Mesenteric fat pad (tissue), 1 donor: ENCODE measurements around the gene ROBO3. TPM values are rescaled to one million over a fixed set of nuclear protein-coding genes. Genes with fewer than 3 reads are reported as not detected.

ENCODE experiments used
- DNase-seq: peaks from one replicate; pipeline ENCODE4 v3.0.0-alpha.2; 2020; ENCODE audit warnings: low spot score
- long read RNA-seq: library from polyadenylated mRNA; unstranded; transcript quantifications from one replicate; pipeline ENCODE4 v2.0.0, GENCODE V29; 2020
- total RNA-seq: library from RNA; stranded (reverse); fragmentation: NEBNext Ultra II Directional; extraction: Animal tissue kit (Norgen Biotek cat#: 25700); gene quantifications from one replicate; pipeline ENCODE4 v1.2.1, GENCODE V29; 2021
- donor health status: DM: yes; HTN: yes; CAD: no.

Gene ROBO3, protein sequence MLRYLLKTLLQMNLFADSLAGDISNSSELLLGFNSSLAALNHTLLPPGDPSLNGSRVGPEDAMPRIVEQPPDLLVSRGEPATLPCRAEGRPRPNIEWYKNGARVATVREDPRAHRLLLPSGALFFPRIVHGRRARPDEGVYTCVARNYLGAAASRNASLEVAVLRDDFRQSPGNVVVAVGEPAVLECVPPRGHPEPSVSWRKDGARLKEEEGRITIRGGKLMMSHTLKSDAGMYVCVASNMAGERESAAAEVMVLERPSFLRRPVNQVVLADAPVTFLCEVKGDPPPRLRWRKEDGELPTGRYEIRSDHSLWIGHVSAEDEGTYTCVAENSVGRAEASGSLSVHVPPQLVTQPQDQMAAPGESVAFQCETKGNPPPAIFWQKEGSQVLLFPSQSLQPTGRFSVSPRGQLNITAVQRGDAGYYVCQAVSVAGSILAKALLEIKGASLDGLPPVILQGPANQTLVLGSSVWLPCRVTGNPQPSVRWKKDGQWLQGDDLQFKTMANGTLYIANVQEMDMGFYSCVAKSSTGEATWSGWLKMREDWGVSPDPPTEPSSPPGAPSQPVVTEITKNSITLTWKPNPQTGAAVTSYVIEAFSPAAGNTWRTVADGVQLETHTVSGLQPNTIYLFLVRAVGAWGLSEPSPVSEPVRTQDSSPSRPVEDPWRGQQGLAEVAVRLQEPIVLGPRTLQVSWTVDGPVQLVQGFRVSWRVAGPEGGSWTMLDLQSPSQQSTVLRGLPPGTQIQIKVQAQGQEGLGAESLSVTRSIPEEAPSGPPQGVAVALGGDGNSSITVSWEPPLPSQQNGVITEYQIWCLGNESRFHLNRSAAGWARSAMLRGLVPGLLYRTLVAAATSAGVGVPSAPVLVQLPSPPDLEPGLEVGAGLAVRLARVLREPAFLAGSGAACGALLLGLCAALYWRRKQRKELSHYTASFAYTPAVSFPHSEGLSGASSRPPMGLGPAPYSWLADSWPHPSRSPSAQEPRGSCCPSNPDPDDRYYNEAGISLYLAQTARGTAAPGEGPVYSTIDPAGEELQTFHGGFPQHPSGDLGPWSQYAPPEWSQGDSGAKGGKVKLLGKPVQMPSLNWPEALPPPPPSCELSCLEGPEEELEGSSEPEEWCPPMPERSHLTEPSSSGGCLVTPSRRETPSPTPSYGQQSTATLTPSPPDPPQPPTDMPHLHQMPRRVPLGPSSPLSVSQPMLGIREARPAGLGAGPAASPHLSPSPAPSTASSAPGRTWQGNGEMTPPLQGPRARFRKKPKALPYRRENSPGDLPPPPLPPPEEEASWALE (N-terminal part only)
- total RNA-seq = 14.8 TPM
- long read RNA-seq, partial matches to known transcripts = 3 of 18 reads
- long read RNA-seq, other reads (novel, unspliced or antisense) = 15 of 18 reads

DNA sequence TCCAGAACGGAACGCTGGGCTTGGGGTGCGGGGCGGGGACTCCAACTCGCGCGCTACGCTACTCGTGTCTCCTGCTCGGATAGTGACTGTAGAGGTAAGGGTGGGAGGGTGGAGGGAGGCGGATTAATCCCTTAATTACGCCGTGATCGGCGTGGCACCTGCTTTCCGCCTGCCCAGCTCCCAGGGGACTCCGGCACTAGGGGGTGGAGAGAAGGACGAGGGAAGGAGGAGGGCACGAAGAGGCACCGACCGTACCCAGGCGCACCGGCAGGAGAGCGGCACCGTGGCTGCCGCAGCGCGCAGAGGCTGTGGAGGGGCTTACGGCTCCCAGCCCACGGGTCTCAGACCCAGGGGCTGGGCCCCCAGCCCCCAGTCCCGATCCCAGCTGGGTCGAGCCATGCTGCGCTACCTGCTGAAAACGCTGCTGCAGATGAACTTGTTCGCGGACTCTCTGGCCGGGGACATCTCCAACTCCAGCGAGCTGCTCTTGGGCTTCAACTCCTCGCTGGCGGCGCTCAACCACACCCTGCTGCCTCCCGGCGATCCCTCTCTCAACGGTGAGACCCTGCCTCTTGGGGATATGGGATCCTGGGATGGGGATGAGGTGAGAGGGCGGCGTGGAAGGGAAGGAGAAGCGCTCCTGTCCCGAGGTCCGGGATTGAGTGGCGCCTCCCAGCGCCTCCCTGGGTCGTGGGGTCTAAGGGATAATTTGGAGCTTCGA is at the start of gene ROBO3:
Gene ROBO3, plus strand, starts transcription at position 252 of the 721 bp plus-strand sequence. Its CDS starts 146 bp downstream, at position 398.
- peak; percentile 84 for DNase-seq

DNA sequence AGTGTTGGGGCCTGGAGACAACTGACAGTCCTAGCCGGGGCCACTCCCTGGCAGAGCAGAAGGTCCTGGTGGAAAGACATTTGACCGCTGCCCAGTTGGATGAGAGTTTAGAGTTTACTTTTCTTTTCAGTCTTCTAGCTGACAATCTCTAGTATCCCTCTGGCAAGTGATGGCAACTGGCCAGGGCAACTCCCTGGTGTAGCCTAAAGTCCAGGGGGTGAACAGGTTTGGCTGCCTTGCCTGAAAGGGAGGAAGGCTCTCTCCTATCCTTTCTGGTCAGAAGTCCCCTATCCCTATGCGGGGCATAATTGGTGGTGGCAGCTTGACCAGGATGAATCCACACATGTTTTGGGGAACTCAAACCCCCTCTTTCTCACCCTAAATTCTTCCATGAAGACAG is 48.2 kb upstream of the ROBO3 start:
- no peak for DNase-seq

DNA sequence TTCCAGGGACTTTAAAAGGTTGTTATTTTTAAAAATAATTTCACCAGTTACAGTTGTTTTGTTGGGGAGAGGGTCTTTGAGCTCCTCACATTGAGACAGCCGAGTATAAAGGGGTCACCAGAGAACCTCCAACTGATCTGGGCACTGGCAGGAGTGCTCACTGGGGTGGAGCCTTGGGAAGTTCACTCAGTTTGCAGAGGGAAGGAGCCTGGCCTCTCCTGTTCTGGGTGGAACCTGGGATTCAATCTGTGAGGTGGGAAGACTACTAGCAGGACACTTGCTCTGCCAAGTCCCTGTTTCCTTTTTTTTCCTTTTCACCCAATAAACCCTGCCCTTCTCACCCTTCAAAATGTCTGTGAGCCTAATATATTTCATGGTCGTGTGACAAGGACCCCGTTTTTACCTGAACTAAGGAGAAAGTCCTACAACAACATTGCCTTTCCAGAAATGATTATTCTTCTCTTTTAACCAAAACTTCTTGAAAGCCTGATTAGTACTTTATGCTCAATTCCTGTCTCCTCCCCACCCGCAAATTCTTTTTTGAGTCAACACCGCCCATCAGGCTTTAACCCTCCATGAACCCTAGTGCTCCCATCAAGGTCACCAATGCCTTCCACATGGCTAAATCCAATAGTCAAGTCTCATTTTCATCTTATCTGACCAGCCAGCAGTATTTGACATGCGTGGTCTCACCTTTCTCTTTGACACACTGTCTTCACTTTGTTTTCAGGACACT is 43.1 kb upstream of the ROBO3 start:
- DNase-seq = no peak

DNA sequence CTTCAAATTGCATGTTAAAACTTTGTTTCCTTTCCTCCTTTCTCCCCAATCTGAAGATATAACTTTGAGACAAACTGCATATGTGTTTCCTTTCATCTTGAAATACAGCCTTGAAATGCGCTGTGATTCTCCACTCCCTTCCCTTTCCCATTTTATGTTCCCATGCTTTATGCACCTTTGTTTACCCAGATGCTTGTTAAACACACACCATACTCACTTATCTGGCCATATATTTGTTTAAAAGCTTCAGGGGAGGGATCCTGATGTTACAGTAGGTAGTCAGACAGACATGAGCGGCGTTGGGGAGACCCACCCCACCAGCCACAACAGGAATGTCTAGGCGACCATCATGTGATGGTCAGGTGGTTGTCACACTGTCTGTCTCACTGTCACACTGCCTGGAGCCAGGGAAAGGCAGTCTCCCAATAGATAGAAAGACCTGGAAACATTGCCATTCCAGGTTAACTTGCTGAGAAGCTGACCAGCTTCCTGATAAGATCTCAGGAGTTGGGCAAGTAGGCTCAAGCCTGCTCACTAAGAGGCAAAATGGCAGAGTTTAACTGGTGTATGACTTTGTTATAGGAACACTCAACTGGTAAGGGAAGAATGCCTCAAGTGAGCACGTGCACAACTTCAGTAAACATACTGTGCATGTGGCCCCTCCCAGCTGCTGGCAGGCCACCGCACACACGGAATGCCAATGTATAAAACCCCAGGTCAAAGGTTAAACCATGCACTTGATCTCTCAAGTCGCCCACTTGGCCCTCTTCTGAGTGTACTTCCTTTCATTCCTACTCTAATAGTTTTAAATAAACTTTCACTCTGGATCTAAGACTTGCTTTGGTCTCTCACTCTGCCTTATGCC is 41.5 kb upstream of the ROBO3 start:
- DNase-seq = no peak

DNA sequence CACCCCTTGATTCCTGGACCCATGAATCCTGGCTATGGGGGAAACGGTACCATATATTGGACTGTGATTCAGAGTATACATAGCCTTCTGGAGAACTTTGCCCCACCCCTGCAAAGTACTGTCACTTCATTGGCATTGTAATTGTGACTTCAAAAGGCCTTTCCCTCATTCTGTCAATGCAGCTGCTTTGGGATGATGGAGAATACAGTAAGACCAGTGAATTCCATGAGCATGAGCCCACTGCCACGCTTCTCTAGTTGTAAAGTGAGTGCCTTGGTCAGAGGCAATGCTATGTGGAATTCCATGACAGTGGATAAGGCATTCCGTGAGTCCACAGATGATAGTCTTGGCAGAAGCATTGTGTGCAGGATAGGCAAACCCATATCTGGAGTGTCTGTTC is 39.4 kb upstream of the ROBO3 start:
- no peak for DNase-seq

DNA sequence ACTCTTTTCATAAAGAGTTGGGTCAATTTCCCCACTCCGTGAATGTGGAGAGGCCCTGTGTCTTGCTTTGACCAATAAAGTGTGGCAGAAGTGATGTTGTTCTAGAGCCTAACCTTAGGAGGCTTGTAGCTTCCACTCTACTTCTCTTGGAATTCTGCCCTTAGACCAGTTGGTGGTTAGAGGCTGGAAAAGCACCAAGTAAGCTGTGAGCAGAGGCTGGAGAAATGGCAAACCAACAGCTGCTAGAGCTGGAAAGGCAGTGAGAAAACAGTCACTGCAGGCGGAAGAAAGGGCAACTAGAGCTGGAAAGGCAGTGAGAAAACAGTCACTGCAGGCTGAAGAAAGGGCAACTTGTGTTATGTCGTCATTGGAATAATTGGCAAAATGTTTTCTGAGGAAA is 35.2 kb upstream of the ROBO3 start:
- no peak for DNase-seq

DNA sequence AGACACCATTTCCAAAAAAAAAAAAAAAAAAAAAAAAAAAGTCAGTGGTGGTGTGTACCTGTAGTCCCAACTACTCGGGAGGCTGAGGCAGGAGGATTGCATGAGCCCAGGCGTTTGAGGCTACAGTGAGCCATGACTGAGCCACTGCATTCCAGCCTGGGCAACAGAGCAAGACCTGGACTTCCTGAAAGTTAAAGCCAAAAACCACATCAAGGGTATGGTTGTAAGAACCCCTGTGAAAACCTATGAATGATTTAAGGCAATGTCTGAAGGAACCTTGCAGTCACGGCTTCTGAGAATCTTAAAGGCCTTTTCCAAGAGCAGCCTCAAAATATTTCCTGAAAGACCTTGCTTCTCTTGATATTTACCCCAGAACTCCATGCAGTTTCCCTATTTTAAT is 34.5 kb upstream of the ROBO3 start:
- no peak for DNase-seq

DNA sequence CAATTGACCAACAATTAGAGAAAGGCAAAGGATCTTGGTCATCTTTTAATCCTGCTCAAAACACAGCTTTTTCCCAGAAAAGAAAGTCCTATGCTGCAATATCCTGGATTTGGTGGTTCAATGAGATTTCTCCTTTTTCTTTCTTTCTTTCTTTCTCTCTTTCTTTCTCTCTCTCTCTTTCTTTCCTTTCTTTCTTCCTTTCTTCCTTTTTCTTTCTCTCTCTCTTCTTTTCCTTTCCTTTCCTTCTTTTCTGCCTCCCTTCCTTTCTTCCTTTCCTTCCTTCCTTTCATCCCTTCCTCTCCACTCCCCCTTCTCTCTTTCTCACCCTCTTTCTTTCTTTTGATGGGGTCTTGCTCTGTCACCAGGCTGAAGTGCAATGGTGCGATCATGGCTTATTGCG is 33.3 kb upstream of the ROBO3 start:
- DNase-seq = no peak

DNA sequence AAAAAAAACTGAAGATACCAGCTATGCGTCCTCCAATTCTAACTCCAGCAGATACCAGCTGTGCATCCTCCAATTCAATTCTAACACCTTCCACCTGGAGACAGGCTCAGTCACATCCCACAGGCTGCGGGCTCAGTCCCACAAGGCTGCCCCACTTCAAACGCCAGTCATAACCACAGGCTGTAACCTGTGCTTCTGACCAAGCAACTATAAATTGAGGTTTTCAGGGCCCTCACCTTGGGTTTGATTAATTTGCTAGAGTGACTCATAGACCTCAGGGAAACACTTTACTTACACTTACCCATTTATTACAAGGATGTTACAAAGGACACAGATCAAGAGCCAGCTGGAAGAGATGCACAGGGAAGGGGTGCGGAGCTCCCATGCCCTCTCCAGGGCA is 32.7 kb upstream of the ROBO3 start:
- DNase-seq = no peak

DNA sequence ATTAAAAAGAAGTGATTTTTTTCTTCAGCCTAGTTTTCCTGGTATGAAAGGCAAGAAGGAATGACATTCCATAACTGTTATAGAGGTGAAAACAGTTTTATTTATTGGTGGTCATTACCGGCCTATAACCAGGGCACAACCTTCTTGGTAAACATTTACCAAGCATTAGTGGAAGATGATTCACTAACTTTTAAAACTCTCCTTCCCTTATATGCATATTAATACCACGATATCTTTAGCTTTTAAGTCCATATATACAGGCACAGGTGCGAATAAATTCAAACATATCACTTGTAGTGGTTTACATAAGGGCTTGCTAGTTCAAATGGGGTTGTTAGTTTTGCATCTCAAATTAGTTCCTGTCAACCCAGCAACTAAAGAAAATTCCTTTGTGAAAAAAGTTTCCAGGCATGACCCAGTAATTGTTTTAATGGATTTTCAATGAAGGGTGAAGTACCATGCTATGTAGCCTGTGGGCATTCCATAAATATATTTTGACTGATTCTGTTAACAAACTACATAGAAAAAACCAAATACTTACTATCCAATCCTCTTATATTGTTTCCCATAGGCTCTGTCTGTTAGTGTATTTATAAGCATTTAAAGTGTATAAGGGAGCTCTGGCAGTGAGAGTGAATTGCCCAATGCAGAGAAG is 30.6 kb upstream of the ROBO3 start:
- DNase-seq = no peak

DNA sequence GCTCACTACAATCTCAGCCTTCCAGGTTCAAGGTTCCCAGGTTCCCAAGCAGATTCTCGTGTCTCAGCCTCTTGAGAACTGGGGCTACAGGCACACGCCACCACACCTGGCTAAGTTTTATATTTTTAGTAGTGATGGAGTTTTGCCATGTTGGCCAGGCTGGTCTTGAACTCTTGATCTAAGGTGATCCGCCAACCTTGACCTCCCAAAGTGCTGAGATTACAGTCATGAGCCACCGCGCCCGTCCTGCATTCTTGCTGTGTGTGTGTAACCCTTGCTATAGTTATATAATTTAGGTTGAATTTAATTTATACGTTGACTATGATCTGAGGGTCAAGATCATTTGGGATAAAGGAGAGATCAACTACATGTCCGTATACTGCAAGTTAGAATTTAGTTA is 29.3 kb upstream of the ROBO3 start:
- DNase-seq = no peak

DNA sequence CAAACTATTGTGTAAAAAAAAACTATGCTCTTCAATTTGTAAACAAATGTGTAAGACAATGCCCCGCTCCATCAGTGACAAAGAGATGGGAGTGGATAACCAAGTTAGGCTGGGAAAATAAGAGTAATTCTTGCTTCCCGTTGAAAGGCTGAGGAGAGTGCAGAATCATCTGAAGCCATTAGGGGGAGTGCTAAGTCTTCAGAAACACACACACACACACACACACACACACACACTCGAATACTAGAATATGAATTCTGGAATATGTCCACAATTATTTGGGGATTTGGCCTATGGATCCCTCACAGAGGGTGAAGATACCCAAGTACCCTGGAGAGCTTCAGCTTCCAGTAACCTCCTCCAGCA is 27.8 kb upstream of the ROBO3 start:
- no peak for DNase-seq

DNA sequence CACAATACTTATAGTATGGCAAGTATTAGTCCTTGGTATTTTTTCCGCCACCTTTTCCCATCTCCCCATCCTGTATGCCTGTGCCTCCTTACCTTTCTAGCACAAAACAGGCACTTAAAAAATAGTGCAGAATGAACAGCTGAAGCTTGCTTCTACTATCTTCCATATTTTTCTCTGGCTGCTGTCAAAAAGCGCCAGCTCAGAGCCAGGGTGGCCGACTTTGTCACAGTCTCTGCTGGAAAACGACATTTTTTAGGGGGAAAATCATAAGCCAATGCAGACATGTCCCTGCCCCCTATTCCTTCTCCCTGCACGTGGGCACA is 26.5 kb upstream of the ROBO3 start:
- DNase-seq = no peak

DNA sequence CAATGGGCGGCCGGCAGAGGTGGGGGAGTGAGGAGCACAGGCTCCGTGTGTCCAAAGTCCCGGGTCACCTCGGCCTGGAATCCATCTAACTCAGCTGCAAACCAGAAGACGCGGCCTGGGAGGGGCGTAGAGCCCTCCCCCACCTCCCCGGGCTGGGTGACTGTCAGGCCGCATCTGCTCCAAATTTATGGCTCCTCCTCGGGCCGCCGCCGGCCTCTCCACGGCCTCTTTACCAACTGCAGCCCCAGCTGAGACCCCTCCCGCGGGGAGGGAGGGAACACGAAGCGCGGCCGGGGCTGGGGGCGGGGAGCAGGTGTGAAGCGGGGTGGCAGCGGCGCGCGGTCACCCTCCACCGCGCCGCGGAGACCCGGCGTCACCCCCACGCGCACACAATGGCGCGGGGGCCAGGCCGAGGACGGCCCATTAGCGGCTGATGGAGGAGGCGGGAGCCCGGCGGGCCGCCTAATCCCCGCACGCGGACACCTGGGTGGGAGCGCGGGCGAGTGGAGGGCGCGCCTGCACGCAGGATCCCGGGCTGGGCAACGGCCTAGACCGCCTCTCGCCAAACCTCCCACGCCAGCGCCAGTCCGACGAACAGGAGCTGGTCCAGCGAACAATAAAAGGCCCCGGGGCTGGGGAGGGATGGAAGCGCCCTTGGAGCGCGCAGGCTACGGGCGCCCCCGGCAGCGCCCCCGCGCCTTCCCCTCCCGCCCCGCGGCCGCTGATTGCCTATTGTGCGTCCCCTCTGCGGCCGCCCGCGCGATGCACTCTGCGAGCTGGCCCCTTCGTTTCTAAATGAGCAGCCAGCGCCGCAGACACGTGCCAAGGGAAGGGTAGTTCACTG is 25.9 kb upstream of the ROBO3 start:
- no peak for DNase-seq

DNA sequence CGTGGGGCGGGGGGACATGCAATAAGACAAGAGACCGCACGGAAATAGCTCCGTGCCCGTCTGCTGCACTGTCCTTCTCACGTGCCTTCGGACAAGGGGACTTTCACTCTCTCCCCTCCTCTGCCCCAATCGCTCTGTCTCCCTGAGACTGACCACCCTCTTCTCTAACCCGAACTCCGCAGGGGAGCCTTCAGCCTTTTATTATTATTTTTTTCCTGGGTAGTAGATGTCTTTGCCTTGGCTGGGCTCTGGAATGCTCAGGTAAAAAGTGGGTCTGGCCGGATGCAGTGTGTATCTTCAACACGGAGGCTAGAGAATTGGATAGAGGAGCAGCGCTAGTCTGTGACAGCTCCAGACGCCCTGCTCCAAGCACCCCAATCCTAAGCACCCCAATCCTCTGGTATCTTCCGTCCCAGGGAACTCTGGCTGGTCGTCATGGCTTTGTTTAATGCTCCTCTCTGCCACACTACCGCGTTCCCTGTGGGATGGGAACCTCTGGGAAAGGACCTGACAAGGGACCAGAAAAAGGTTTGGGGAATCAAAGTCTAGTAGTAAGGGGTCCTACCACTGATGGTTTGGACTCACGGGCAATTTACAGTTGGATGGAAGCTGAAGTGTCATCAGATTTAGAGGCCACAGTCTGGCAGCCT is 25.1 kb upstream of the ROBO3 start:
- peak; percentile 65 for DNase-seq

DNA sequence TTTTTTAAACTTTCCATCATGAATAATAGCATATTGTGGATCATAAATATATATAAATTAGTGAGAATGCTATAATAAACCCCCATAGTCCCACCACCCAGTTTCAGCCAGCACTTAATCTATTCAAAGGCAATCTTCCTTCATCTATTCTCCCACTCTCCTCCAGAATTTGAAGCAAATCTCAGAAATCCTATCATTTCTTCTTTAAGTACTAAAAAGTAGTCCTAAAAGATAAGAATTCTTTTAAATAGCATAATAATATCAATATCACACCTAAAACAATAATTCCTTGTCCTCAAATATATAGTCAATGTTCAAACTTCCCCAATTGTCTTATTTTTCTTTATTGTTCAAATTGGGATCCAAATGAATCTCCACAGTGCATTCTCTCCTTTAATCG is 24.6 kb upstream of the ROBO3 start:
- no peak for DNase-seq

DNA sequence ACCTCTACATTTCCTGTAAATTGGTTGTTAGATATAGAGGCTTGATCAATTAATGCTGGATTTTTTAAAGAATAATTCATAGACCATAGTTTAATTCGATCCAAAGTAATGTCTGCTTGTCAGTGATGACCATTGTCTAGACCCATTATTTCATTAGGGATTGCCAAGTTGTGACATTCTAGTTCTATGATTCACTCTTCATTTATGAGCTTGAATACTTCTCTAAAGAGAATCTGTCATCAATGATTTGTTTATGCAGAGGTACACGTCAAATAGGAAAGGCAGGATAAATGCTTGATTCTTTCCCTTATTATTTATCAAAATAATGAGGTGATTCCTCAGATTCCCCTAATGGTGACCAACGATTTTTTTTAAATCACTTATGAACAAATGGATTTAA is 24.0 kb upstream of the ROBO3 start:
- no peak for DNase-seq
